ENCODE results near the gene TCF12. TPM values are rescaled to one million over a fixed set of nuclear protein-coding genes. Genes with fewer than 3 reads are reported as not detected.

TCF12 gene
- polyA plus RNA-seq, 3 donors = 15.8 to 52.5 (median 27.6) TPM

DNA sequence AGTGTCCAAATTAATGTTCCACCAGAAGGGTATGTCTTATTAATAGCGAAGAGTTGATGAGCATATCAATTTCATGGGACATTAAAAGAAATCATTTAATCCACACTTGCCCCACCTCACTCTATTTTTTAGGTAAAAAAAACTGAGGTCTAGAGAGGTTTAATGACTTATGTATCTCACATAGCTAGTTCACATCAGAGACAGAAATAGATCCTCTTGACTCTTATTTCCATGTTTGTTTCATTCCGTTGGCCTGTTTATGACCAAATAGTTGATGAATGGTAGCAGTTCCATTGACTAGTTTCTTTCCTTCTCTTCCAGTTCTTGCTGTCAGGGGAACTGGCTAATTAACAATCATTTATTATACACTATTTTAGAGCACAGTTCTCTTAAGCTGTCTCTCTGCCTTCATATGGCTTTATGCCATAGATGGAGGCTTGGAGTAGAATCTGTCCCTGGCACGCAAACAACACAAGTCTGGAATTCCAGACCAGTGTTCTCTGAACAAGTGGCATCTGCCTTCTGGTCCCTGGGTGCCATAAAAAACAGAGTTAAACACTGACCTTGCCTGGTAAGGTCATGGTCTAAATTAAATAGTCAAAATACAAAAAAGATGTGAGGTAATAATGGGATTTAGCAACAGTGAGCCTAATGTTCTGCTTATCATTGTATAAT, 237.9 kb downstream of the TCF12 start:
- H3K27me3 Mint-ChIP-seq (ENCODE audit: low read depth in 3 of 3) = peaks cover 0 to 2% (median 0%) of the 10 kb centered on the region in 3 donors
- Histone ChIP-seq H3K9ac (ENCODE audit: insufficient read depth, low read length, poor library complexity, severe bottlenecking) (no peak overlapping the region), H4K20me1 (ENCODE audit: insufficient read depth, low read length) (no peaks in the 10 kb centered on the region), H3K4me2 (replicated peaks; ENCODE audit: extremely low read depth, low read length, poor library complexity, severe bottlenecking) (no peak overlapping the region), H3K9me3 (replicated peaks in 1 of 2; ENCODE audit: control insufficient read depth in 1 of 2, insufficient read depth in 1 of 2, low read length in 2 of 2) (peaks cover 7% of the 10 kb centered on the region in 2 donors), H3K4me3 (replicated peaks in 1 of 3; ENCODE audit: low read depth in 2 of 3, low read length in 3 of 3) (no peak overlapping the region), H3K27ac (ENCODE audit: low read depth in 1 of 2, low read length in 2 of 2) (no peak overlapping the region), H3K27me3 (ENCODE audit: control insufficient read depth in 2 of 2, insufficient read depth in 2 of 2, low read length in 2 of 2) (no peaks in the 10 kb centered on the region), H3K79me2 (ENCODE audit: insufficient read depth, low read length) (no peaks in the 10 kb centered on the region), H3K4me1 (ENCODE audit: control insufficient read depth in 1 of 2, insufficient read depth in 2 of 2, low read length in 2 of 2) (peaks cover 0 to 10% of the 10 kb centered on the region in 2 donors), H3K36me3 (replicated peaks in 1 of 2; ENCODE audit: control insufficient read depth in 1 of 2, insufficient read depth in 2 of 2, low read length in 2 of 2) (peaks cover 0 to 11% of the 10 kb centered on the region in 2 donors), H2AFZ (ENCODE audit: insufficient read depth, low read depth, low read length, poor library complexity, severe bottlenecking) (no peak overlapping the region)
- peaks cover 13% of the 10 kb centered on the region for H3K4me1 Mint-ChIP-seq
- no peak for TF ChIP-seq CTCF (IDR thresholded peaks at IDR 0.05)
- H3K27ac Mint-ChIP-seq = peak overlapping the region in 1 of 7 donors; percentile 39
- H3K36me3 Mint-ChIP-seq = peaks cover 16 to 31% of the 10 kb centered on the region in 2 donors
- intact Hi-C loops (cut with micrococcal nuclease) = no loop called here
- peaks cover 9 to 17% (median 10%) of the 10 kb centered on the region in 7 donors for H3K9me3 Mint-ChIP-seq
- DNase-seq = no peak
- no CpG with 5 or more reads among the region's 3 CpGs for WGBS (ENCODE audit: insufficient coverage)
- no peak overlapping the region for H3K4me3 Mint-ChIP-seq

- no peak overlapping the region for H3K4me2 ChIP-seq (replicated peaks; ENCODE audit: extremely low read depth, low read length, poor library complexity, severe bottlenecking)
- no peak overlapping the region for H2AFZ ChIP-seq (ENCODE audit: insufficient read depth, low read depth, low read length, poor library complexity, severe bottlenecking)
- TF ChIP-seq CTCF (IDR thresholded peaks at IDR 0.05) = no peak
- H4K20me1 ChIP-seq (ENCODE audit: insufficient read depth, low read length) = no peaks in the 10 kb centered on the region
- H3K36me3 ChIP-seq (replicated peaks in 1 of 2; ENCODE audit: control insufficient read depth in 1 of 2, insufficient read depth in 2 of 2, low read length in 2 of 2) = peaks cover 0 to 5% of the 10 kb centered on the region in 2 donors
- Mint-ChIP-seq H3K36me3 (peaks cover 9 to 24% of the 10 kb centered on the region in 2 donors), H3K4me3 (no peak overlapping the region), H3K9me3 (peaks cover 0 to 6% (median 3%) of the 10 kb centered on the region in 7 donors), H3K27ac (no peak overlapping the region), H3K4me1 (peaks cover under 1% of the 10 kb centered on the region), H3K27me3 (ENCODE audit: low read depth in 3 of 3) (peaks cover 0 to 2% (median 0%) of the 10 kb centered on the region in 3 donors)
- DNase-seq = no peak
- H3K79me2 ChIP-seq (ENCODE audit: insufficient read depth, low read length) = no peaks in the 10 kb centered on the region
- intact Hi-C loops (cut with micrococcal nuclease) = no loop called here
- H3K4me1 ChIP-seq (ENCODE audit: control insufficient read depth in 1 of 2, insufficient read depth in 2 of 2, low read length in 2 of 2) = peaks cover 0 to 3% of the 10 kb centered on the region in 2 donors
- H3K27ac ChIP-seq (ENCODE audit: low read depth in 1 of 2, low read length in 2 of 2) = no peak overlapping the region
- peaks cover 4% of the 10 kb centered on the region in 2 donors for H3K9me3 ChIP-seq (replicated peaks in 1 of 2; ENCODE audit: control insufficient read depth in 1 of 2, insufficient read depth in 1 of 2, low read length in 2 of 2)
- H3K27me3 ChIP-seq (ENCODE audit: control insufficient read depth in 2 of 2, insufficient read depth in 2 of 2, low read length in 2 of 2) = no peaks in the 10 kb centered on the region
- H3K4me3 ChIP-seq (replicated peaks in 1 of 3; ENCODE audit: low read depth in 2 of 3, low read length in 3 of 3) = no peak overlapping the region
- no peak overlapping the region for H3K9ac ChIP-seq (ENCODE audit: insufficient read depth, low read length, poor library complexity, severe bottlenecking)
Observed at GRCh38 chr15:57158589-57158988, 240.1 kb downstream of the TCF12 start.

Measured in CD14-positive monocyte (primary cell).